Measurements from ENCODE around the gene ARHGEF1.

Gene ARHGEF1

GRCh38 chr19:41917676-41918075 is 34.7 kb downstream of the ARHGEF1 start:
- DNase-seq, result no peak

DNA sequence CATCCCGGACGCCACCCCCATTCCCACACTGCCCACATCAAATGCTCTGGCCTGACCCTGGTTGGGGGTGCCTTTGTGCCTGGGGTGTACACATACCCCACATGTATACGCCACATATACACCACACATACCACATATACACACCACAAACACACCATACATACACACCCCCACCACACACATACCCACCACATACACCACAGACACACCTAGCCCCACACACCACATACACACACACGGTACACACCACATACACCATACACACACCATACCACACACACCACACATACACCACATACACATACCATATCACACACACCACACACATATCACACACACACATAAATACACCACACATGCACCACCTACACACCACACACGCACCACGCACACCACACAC is 35.1 kb downstream of the ARHGEF1 start:
- DNase-seq, result no peak

GRCh38 chr19:41918653-41919244 is 35.8 kb downstream of the ARHGEF1 start:
- no peak for DNase-seq

DNA sequence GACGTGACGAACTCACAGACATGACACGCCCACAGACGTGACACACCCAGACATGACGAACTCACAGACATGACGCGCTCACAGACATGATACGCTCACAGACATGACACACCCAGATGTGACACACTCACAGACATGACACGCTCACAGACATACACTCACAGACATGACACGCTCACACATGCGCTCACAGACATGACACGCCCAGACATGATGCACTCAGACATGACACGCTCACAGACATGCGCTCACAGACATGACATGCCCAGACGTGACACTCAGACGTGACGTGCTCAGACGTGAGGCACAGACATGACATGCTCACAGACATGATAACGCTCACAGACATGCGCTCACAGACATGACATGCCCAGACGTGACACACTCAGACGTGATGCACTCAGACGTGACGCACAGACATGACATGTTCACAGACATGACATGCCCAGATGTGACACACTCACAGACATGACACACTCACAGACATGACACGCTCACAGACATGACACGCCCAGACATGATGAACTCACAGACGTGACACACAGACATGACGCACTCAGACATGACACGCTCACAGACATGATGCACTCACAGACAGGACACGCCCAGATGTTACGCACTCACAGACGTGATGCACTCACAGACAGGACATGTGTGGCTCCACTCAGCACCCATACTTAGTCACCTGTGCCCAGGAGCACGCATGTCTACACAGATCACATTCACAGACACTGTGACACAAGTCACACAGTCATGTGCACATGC is 37.1 kb downstream of the ARHGEF1 start:
- DNase-seq, result no peak

DNA sequence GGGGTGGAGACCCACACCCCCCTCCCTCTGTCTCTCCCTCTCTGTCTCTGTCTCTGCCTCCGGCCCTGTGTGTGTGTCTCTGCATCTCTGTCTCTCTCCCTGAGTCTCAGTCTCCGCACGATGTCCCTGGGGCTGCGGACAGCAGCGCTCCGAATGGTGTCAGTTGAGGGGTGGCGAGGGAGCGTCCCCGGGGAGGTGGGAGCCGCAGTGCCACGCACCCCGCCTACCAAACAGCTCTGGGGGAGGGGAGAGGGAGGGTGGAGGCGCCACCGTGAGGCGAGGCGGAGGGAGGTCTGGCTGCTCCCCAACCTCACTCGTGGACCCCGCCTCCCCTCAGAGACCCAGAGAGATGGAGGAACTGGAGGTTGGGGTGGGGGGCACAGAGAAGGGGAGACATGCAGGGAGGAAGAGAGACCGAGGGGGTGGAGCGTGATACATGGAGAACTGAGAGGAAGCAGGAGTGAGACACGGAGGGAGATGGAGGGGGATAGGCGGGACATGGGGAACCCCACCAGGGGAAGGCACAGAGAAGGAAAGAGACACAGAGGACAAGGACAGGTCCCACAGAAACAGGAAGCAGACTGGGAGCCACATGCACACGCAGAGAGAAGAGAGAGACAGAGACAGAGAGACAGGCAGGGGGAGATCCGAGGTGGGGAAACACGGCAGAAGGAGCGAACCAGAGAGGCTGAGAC is 38.0 kb downstream of the ARHGEF1 start:
- DNase-seq, result no peak

GRCh38 chr19:41921577-41922576 is 38.9 kb downstream of the ARHGEF1 start:
- DNase-seq, result no peak

DNA sequence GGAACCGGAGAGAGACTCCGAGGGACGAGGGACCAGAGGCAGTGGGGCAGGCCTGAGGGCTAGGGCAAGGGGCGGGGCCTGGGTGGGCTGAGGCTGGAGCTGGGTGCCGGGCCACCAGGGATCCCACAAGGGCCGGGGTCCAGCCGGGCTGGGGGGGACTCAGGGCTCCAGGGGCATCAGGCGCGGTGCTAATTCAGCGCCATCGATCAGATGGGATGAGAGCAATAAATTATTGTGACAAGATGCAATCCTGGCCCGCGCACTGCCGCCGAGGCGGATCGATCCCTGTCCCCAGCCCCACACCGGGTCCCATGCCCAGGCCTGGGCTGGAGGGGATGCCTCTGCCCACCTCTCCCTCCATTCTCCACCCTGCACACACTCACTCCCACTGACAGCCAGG is 39.6 kb downstream of the ARHGEF1 start:
- no peak for DNase-seq

GRCh38 chr19:41923045-41923788 is 40.2 kb downstream of the ARHGEF1 start:
- DNase-seq, result no peak

DNA sequence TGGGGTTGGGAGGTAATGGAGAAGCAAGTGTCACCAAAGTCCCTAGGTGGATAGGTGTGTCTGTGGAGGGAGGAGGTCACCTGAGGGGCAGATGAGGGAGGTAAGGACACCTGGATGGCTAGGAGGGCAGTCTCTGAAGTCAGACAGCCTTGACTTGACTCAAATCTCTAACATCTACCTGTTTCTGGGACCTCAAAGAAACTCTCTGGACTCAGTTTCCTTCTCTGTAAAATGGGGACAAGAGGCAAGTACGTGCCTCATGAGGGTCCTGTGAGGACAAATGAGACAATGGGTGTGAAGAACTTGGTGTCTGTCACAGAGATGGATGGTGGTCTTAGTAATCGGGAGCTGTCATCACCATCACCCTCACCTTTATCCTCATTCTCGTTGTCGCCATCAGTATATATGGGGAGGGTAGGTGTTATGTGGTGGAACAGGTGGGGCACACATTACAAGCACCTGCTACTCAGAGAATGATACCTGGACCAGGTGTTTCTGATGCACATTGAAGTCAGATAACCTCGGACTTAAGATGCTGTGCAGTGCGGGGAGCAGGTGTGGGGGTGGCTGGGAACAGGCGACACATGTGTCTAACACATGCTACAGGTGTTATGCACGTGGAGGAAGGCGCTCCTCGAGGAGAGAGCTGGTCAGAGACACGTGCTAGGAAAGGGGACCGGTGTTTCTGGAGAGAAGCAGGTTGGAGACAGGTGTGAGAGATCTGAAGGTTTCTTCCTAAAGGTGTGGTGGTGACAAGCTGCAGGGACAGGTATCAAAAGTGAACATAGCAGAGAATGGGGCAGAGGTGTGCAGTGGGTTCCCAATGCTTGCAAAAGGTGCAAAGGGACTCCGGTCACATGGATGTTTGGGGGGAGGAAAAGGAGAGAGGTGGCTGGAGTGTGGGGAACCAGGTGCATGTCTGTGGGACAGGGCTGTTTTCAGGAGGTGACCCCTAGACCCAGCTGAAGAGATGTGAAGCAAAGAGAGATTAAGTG is 41.5 kb downstream of the ARHGEF1 start:
- no peak for DNase-seq

DNA sequence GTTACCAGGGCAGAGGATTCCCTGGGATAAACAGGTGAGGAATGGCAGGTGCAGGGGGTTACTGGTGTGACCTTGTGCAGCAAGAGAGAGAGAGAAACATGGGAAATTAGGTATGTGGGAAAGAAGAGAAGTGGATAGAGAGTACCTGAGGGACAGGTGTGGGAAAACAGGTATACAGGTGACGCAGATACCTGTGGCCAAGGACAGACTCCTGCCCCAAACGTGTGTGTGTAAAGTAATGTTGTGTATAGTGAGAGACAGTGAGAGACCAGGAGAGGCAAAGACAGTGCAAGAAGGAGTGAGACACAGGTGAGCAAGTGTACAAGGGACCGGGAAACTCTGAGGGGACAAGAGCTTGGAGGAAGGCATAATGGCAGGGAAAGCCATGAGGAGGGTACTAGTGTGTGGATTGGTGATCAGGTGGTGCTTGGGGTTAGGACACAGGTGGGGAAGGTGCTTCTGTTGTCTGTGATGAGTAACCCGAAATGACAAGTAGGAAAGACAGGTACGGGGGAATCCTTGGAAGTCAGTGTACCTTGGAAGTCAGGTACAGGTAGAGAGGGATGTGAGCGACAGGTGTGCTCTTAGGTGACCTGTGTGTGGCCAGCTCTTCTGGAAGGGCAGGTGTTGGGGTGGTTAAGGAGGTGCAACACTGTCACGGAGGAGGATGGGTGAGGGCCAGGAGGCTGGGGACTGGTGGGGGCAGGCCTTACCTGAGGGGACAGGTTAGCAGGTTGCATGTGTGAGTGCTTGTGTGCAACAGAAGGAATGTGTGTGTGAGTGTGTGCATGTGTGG is 42.4 kb downstream of the ARHGEF1 start:
- DNase-seq, result no peak

DNA sequence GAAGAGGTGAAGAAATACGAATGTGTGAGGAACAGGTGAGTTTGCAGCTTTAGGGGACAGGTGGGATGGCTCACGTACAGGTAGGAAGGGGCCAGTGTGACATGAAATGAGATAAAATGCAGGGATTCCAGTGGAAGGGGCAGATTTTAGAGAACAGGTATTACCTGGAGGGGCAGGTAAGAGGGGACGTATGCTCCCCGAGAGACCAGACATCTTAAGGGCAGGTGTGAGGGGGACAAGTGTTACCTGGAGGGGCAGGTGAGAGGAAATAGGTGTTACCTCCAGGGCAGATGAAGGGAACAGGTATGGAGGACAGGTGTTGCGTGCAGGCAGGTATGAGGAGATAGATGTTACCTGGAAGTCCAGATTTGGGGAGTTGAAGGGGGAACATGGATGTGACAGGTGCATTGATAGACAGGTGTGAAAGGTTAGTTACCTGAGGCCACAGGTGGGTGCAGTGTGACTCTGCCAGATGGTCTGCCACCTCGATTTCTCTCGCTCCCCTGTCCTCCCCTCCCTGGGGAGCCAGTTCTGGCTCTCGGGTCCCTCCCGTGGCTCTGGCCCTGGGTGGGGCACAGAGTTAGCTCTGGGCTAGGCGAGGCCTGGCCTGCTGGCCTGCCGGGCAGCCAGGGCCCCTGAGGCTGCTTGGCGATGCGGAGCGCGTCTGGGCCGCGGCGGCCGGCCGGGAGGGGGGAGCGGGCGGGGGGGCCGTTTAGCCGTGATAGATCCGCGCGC is 43.2 kb downstream of the ARHGEF1 start:
- DNase-seq, result no peak

DNA sequence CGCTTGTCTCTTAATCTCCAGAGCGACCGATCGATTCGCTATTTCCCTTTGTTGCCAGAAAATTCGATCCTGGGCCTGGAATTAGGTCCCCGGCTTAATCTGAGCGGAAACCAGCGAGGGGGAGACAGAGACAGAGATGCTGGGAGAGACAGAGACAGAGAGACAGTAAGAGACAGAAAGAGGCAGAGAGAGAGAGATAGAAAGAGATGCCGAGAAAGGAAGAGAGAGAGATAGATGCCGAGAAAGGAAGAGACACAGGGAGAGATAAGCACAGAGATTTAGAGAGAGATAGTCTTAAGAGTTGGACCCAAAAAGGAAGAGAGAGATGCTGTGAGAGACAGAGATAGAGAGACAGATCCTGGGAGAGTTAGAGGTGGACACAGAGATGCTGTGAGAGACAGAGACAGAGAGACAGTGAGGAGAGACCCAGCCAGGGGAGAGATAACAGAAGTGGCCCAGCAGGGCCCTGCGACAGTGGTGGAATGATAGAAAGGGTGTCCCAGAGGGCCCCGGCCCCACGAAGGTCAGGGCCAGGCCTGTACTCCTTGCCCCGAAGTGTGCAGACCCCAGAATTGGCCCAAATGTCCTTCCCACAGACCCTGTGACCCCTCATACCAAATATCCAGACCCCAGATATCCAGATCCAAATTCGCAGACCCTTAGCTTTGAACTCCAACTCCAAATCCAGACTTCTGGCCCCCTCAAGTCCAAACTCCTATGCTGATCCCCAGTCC is 43.9 kb downstream of the ARHGEF1 start:
- DNase-seq, result no peak

DNA sequence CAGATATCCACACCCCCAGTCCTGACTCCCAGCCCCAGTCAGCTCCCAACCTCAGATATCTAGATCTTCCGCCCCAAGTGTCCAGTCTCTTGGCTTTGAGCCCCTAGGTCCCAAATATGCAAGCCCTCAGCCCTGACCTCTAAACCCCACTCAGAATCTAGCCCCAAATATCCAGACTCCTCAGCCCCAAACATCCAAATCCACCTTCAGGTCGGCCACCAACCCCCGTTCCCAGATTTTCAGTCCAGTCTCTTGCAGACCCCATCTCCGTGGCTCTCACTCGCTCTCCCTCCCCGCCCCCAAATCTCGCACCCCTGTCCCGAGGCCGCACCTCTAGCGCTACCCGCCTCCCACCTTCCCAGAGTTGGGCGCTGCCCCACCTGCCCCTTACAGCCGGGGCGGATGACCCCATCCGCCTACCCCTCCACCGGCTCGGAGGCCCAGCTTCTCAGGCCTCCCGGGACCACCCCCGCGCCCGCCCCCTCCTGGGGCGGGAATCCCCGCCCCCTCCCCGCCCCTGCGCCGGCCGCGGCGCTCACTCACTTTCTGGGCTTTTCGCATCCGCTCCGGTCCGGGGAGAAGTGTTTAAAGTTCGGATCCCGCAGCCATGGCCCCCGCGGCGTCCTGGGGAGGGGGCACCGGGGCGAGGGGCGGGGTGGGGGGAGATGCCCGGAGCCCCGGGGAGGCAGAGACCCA is 44.7 kb downstream of the ARHGEF1 start:
- DNase-seq, result no peak

GRCh38 chr19:41928221-41928683 is 45.3 kb downstream of the ARHGEF1 start, which contains the start of gene ERFL:
Gene ERFL (minus strand): TSS chr19:41928449. CDS start chr19:41912919, 15,530 bp downstream.
- DNase-seq, result no peak

DNA sequence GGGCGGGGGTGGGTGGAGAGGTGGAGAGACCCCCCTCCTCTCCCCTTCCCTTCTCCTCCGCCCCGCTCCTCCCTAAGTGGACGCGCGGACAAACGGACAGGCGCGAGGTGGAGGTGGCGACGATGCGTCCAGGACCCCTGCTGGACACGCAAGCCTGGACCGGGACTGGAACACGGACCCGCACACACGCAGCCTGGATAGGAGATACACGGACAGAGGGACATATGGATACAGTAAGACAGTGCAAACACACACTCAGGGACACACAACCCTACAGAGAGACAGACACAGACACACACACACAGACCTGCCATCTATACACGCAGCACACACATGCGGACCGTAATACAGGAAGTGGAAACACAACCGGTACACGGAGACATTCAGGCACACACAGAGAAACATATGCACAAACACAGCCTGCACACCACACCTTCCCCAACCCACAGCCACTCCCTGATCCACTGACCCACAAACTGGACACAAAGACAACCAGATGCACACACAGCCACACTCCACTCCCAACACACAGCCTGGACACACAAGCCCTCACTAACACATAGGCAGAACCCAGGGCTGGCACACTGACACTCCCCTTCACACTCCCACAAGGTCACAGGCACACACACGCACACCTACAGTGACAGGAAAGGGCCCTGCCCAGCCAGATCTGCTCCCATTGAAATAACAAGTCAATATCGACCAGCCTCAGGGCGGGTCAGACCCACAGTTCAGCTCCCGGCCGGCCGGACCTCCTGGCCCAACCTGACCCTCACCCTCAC is 46.0 kb downstream of the ARHGEF1 start:
- DNase-seq, result no peak
